ENCODE results near the gene FSCB. TPM values are rescaled to one million over a fixed set of nuclear protein-coding genes. Genes with fewer than 3 reads are reported as not detected.

The FSCB gene
- under 1 TPM in 2 of 4 donors, not detected in 2; 0.15 to 0.31 TPM for total RNA-seq

DNA sequence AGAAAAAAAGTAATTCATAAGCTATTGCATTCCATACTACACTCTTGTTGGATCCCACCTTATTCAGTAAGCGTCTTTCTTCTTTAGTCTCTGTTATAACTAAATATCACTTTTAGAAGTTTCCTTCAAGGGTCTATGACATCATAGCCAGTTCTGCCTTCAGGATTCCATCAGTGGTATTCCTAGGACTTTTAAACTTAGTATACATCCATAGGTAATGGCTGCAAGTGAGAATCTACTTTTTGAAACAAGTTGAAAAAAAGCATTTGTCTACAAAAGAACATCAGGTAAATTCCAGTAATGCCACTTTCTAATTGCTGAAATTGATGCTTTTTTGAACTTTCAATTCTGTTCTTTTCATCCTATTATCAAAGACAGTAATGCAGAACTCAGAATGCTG is at the start of gene FSCB:
Gene FSCB, minus strand, starts transcription at position 101 of the 400 bp plus-strand sequence. CDS start 296 bp downstream, outside the sequence.
- TF ChIP-seq, protein P1, sequence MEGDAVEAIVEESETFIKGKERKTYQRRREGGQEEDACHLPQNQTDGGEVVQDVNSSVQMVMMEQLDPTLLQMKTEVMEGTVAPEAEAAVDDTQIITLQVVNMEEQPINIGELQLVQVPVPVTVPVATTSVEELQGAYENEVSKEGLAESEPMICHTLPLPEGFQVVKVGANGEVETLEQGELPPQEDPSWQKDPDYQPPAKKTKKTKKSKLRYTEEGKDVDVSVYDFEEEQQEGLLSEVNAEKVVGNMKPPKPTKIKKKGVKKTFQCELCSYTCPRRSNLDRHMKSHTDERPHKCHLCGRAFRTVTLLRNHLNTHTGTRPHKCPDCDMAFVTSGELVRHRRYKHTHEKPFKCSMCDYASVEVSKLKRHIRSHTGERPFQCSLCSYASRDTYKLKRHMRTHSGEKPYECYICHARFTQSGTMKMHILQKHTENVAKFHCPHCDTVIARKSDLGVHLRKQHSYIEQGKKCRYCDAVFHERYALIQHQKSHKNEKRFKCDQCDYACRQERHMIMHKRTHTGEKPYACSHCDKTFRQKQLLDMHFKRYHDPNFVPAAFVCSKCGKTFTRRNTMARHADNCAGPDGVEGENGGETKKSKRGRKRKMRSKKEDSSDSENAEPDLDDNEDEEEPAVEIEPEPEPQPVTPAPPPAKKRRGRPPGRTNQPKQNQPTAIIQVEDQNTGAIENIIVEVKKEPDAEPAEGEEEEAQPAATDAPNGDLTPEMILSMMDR (IDR thresholded peaks at IDR 0.05) = no peak
- TF ChIP-seq EP300 (IDR thresholded peaks at IDR 0.05) (no peak), POLR2AphosphoS5 (IDR thresholded peaks at IDR 0.05) (no peak), POLR2A (IDR thresholded peaks at IDR 0.05) (no peak)
- Histone ChIP-seq H3K4me1 (no peaks in the 10 kb centered on the region), H3K27me3 (no peaks in the 10 kb centered on the region), H3K4me3 (no peak within 1 kb of the TSS), H3K36me3 (no peaks in the 10 kb centered on the region), H3K27ac (no peak within 1 kb of the TSS), H3K9me3 (peaks cover 0 to 24% (median 0%) of the 10 kb centered on the region in 3 donors)
- ATAC-seq = no peak
- 94 to 100% methylated on average over 1 of the region's 1 CpG for WGBS, 2 donors (ENCODE audit: low coverage in 1 of 2)

- H3K27ac ChIP-seq = no peak overlapping the region
Observed at GRCh38 chr14:44531658-44532057, 24.6 kb upstream of the FSCB start.

GRCh38 chr14:44530475-44530874 is 23.4 kb upstream of the FSCB start:
- no peak overlapping the region for H3K27ac ChIP-seq
- ATAC-seq = no peak

More at GRCh38 chr14:44531658-44532057, 24.6 kb upstream of the FSCB start:
- no peaks in the 10 kb centered on the region for H3K9me3 ChIP-seq
- 78% methylated on average over 2 of the region's 2 CpGs; no CpG with 5 or more reads in 1 of the 2 donors for WGBS, 2 donors (ENCODE audit: low coverage in 1 of 2)
- no peak for ATAC-seq
- no peaks in the 10 kb centered on the region for H3K4me1 ChIP-seq
- H3K4me3 ChIP-seq = no peak overlapping the region
- H3K36me3 ChIP-seq = no peaks in the 10 kb centered on the region
- TF ChIP-seq POLR2A (IDR thresholded peaks at IDR 0.05) (no peak), EP300 (IDR thresholded peaks at IDR 0.05) (no peak), POLR2AphosphoS5 (IDR thresholded peaks at IDR 0.05) (no peak)
- TF ChIP-seq, protein P1 (IDR thresholded peaks at IDR 0.05) = no peak
- no peaks in the 10 kb centered on the region for H3K27me3 ChIP-seq

GRCh38 chr14:44529026-44529425 is 21.9 kb upstream of the FSCB start:
- no peak for TF ChIP-seq EP300 (IDR thresholded peaks at IDR 0.05)
- TF ChIP-seq, protein P1 (IDR thresholded peaks at IDR 0.05) = no peak
- no peak for TF ChIP-seq POLR2A (IDR thresholded peaks at IDR 0.05)
- no peak for TF ChIP-seq POLR2AphosphoS5 (IDR thresholded peaks at IDR 0.05)
- no peak for ATAC-seq
- Histone ChIP-seq H3K4me3 (no peak overlapping the region), H3K27me3 (no peaks in the 10 kb centered on the region), H3K36me3 (no peaks in the 10 kb centered on the region), H3K4me1 (no peaks in the 10 kb centered on the region), H3K9me3 (no peaks in the 10 kb centered on the region), H3K27ac (no peak overlapping the region)
- 44 to 75% methylated on average over 1 of the region's 1 CpG for WGBS, 2 donors (ENCODE audit: low coverage in 1 of 2)

More at GRCh38 chr14:44530475-44530874, 23.4 kb upstream of the FSCB start:
- no peaks in the 10 kb centered on the region for H3K36me3 ChIP-seq
- WGBS, 2 donors (ENCODE audit: low coverage in 1 of 2) = 50 to 67% methylated on average over 3 of the region's 3 CpGs
- H3K4me3 ChIP-seq = no peak overlapping the region
- H3K27me3 ChIP-seq = no peaks in the 10 kb centered on the region
- no peaks in the 10 kb centered on the region for H3K9me3 ChIP-seq
- TF ChIP-seq EP300 (IDR thresholded peaks at IDR 0.05) = no peak
- no peak for TF ChIP-seq POLR2AphosphoS5 (IDR thresholded peaks at IDR 0.05)
- TF ChIP-seq POLR2A (IDR thresholded peaks at IDR 0.05) = no peak
- TF ChIP-seq, protein P1 (IDR thresholded peaks at IDR 0.05) = no peak
- H3K4me1 ChIP-seq = no peaks in the 10 kb centered on the region

DNA sequence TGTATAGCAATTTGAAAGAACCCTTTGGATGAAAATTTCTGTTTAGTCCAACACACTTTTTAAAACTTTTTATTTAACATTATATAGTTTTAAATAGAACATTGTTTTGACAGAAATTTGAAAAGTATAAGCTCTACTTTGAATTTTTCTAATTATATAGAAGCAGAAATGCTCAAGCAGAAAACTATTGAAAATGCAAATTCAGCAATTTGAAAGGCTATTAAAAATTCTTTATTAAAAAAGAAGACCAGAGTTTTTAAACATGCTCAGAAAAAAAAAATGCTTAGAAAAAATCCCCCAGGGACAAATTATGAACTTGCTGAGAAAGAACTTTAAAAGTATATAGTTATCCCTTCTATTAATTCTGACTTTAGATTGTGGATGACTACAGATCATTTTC is 21.1 kb upstream of the FSCB start:
- no peaks in the 10 kb centered on the region for H3K4me1 ChIP-seq
- TF ChIP-seq, protein P1 (IDR thresholded peaks at IDR 0.05) = no peak
- TF ChIP-seq POLR2AphosphoS5 (IDR thresholded peaks at IDR 0.05) = no peak
- no peak for TF ChIP-seq POLR2A (IDR thresholded peaks at IDR 0.05)
- TF ChIP-seq EP300 (IDR thresholded peaks at IDR 0.05) = no peak
- no peak for ATAC-seq
- H3K4me3 ChIP-seq = no peak overlapping the region
- H3K27me3 ChIP-seq = no peaks in the 10 kb centered on the region
- no peaks in the 10 kb centered on the region for H3K36me3 ChIP-seq
- H3K27ac ChIP-seq = no peak overlapping the region
- H3K9me3 ChIP-seq = no peaks in the 10 kb centered on the region

All from gastroesophageal sphincter (tissue), 4 donors.